ENCODE results near the gene SPATA6L.
A peak's percentile ranks its signal among the peaks of the same experiment; 100 is the strongest.
"Not testable (repeated sequence)": the region's sequence is repeated elsewhere in the genome, so short reads cannot be mapped to it uniquely, and the experiment has no call there.

The SPATA6L gene

GRCh38 chr9:4662989-4663792 is 3.1 kb downstream of the SPATA6L start:
- Mint-ChIP-seq H3K9me3 (no peaks in the 10 kb centered on the region), H3K4me3 (peak overlapping the region; percentile 91), H3K4me1 (ENCODE audit: low read depth) (peaks cover 63% of the 10 kb centered on the region), H3K27me3 (no peaks in the 10 kb centered on the region), H3K36me3 (ENCODE audit: low read depth) (no peaks in the 10 kb centered on the region), H3K27ac (peak overlapping the region; percentile 69)

- H3K4me1 Mint-ChIP-seq (ENCODE audit: low read depth): peaks cover 56% of the 10 kb centered on the region
- H3K27ac Mint-ChIP-seq: peak within 1 kb of the TSS; percentile 86
- no peaks in the 10 kb centered on the region for H3K9me3 Mint-ChIP-seq
- H3K27me3 Mint-ChIP-seq: no peaks in the 10 kb centered on the region
- H3K4me3 Mint-ChIP-seq: peak within 1 kb of the TSS; percentile 91
- H3K36me3 Mint-ChIP-seq (ENCODE audit: low read depth): no peaks in the 10 kb centered on the region
These were observed 3.9 kb downstream of the SPATA6L start, which contains the start of gene PLPP6 for GRCh38 chr9:4662108-4662988. Gene PLPP6, plus strand, starts transcription at chr9:4662294. Its CDS starts 82 bp downstream, at chr9:4662376.

- Mint-ChIP-seq H3K4me1 (ENCODE audit: low read depth) (peaks cover 49% of the 10 kb centered on the region), H3K4me3 (peak overlapping the region; percentile 91), H3K36me3 (ENCODE audit: low read depth) (no peaks in the 10 kb centered on the region), H3K27ac (peak overlapping the region; percentile 86), H3K9me3 (no peaks in the 10 kb centered on the region), H3K27me3 (no peaks in the 10 kb centered on the region)
These were observed 4.7 kb downstream of the SPATA6L start for GRCh38 chr9:4661611-4662010.

- Mint-ChIP-seq H3K27ac (no peak overlapping the region), H3K4me1 (ENCODE audit: low read depth) (peaks cover 44% of the 10 kb centered on the region), H3K27me3 (no peaks in the 10 kb centered on the region), H3K4me3 (peak overlapping the region; percentile 91), H3K36me3 (ENCODE audit: low read depth) (no peaks in the 10 kb centered on the region), H3K9me3 (no peaks in the 10 kb centered on the region)
These were observed 5.1 kb downstream of the SPATA6L start for GRCh38 chr9:4661165-4661564.

- H3K36me3 Mint-ChIP-seq (ENCODE audit: low read depth); H3K27me3 Mint-ChIP-seq; H3K9me3 Mint-ChIP-seq; H3K4me3 Mint-ChIP-seq; H3K27ac Mint-ChIP-seq: not testable (repeated sequence)
- H3K4me1 Mint-ChIP-seq (ENCODE audit: low read depth): peaks cover 39% of the 10 kb centered on the region
These were observed 5.6 kb downstream of the SPATA6L start for GRCh38 chr9:4660665-4661064.

- H3K36me3 Mint-ChIP-seq (ENCODE audit: low read depth): no peaks in the 10 kb centered on the region
- H3K27me3 Mint-ChIP-seq: no peaks in the 10 kb centered on the region
- no peak overlapping the region for H3K27ac Mint-ChIP-seq
- H3K4me1 Mint-ChIP-seq (ENCODE audit: low read depth): peaks cover 17% of the 10 kb centered on the region
- H3K9me3 Mint-ChIP-seq: no peaks in the 10 kb centered on the region
- H3K4me3 Mint-ChIP-seq: no peak overlapping the region
These were observed 8.7 kb downstream of the SPATA6L start for GRCh38 chr9:4657426-4658159.

GRCh38 chr9:4656621-4657020 is 9.7 kb downstream of the SPATA6L start:
- Mint-ChIP-seq H3K36me3 (ENCODE audit: low read depth) (no peaks in the 10 kb centered on the region), H3K9me3 (no peaks in the 10 kb centered on the region), H3K27me3 (no peaks in the 10 kb centered on the region), H3K4me1 (ENCODE audit: low read depth) (peaks cover 11% of the 10 kb centered on the region), H3K4me3 (no peak overlapping the region), H3K27ac (no peak overlapping the region)

- H3K4me1 Mint-ChIP-seq (ENCODE audit: low read depth); H3K36me3 Mint-ChIP-seq (ENCODE audit: low read depth); H3K27me3 Mint-ChIP-seq; H3K4me3 Mint-ChIP-seq; H3K9me3 Mint-ChIP-seq: not testable (repeated sequence)
- H3K27ac Mint-ChIP-seq: peak overlapping the region; percentile 52
These were observed 10.1 kb downstream of the SPATA6L start for GRCh38 chr9:4656196-4656595.

- H3K36me3 Mint-ChIP-seq (ENCODE audit: low read depth): no peaks in the 10 kb centered on the region
- peaks cover 7% of the 10 kb centered on the region for H3K4me1 Mint-ChIP-seq (ENCODE audit: low read depth)
- peaks cover 1% of the 10 kb centered on the region for H3K27me3 Mint-ChIP-seq
- H3K4me3 Mint-ChIP-seq: no peak overlapping the region
- H3K27ac Mint-ChIP-seq: no peak overlapping the region
- H3K9me3 Mint-ChIP-seq: no peaks in the 10 kb centered on the region
These were observed 11.7 kb downstream of the SPATA6L start for GRCh38 chr9:4654538-4654937.

- H3K27me3 Mint-ChIP-seq: peaks cover 6% of the 10 kb centered on the region
- H3K4me3 Mint-ChIP-seq: no peak overlapping the region
- peaks cover 7% of the 10 kb centered on the region for H3K4me1 Mint-ChIP-seq (ENCODE audit: low read depth)
- no peaks in the 10 kb centered on the region for H3K9me3 Mint-ChIP-seq
- H3K36me3 Mint-ChIP-seq (ENCODE audit: low read depth): no peaks in the 10 kb centered on the region
- no peak overlapping the region for H3K27ac Mint-ChIP-seq
These were observed 12.2 kb downstream of the SPATA6L start for GRCh38 chr9:4654084-4654483.

- Mint-ChIP-seq H3K4me3 (no peak overlapping the region), H3K27ac (no peak overlapping the region)
These were observed 23.9 kb downstream of the SPATA6L start for GRCh38 chr9:4642351-4642750.

GRCh38 chr9:4640027-4640426 is 26.3 kb downstream of the SPATA6L start:
- H3K27me3 Mint-ChIP-seq: no peaks in the 10 kb centered on the region
- H3K4me3 Mint-ChIP-seq: no peak overlapping the region
- H3K4me1 Mint-ChIP-seq (ENCODE audit: low read depth): no peaks in the 10 kb centered on the region
- no peaks in the 10 kb centered on the region for H3K36me3 Mint-ChIP-seq (ENCODE audit: low read depth)
- H3K9me3 Mint-ChIP-seq: no peaks in the 10 kb centered on the region
- H3K27ac Mint-ChIP-seq: no peak overlapping the region

More at GRCh38 chr9:4642351-4642750, 23.9 kb downstream of the SPATA6L start:
- Mint-ChIP-seq H3K36me3 (ENCODE audit: low read depth) (no peaks in the 10 kb centered on the region), H3K27me3 (no peaks in the 10 kb centered on the region), H3K9me3 (no peaks in the 10 kb centered on the region), H3K4me1 (ENCODE audit: low read depth) (no peaks in the 10 kb centered on the region)

GRCh38 chr9:4639420-4639819 is 26.9 kb downstream of the SPATA6L start:
- no peaks in the 10 kb centered on the region for H3K9me3 Mint-ChIP-seq
- H3K27ac Mint-ChIP-seq: no peak overlapping the region
- H3K4me1 Mint-ChIP-seq (ENCODE audit: low read depth): no peaks in the 10 kb centered on the region
- H3K36me3 Mint-ChIP-seq (ENCODE audit: low read depth): no peaks in the 10 kb centered on the region
- no peak overlapping the region for H3K4me3 Mint-ChIP-seq
- no peaks in the 10 kb centered on the region for H3K27me3 Mint-ChIP-seq

GRCh38 chr9:4638968-4639367 is 27.3 kb downstream of the SPATA6L start:
- H3K4me3 Mint-ChIP-seq: no peak overlapping the region
- no peaks in the 10 kb centered on the region for H3K36me3 Mint-ChIP-seq (ENCODE audit: low read depth)
- H3K27ac Mint-ChIP-seq: no peak overlapping the region
- no peaks in the 10 kb centered on the region for H3K27me3 Mint-ChIP-seq
- H3K4me1 Mint-ChIP-seq (ENCODE audit: low read depth): no peaks in the 10 kb centered on the region
- H3K9me3 Mint-ChIP-seq: no peaks in the 10 kb centered on the region

- Mint-ChIP-seq H3K4me3 (no peak overlapping the region), H3K27me3 (no peaks in the 10 kb centered on the region), H3K9me3 (no peaks in the 10 kb centered on the region), H3K36me3 (ENCODE audit: low read depth) (no peaks in the 10 kb centered on the region), H3K27ac (no peak overlapping the region), H3K4me1 (ENCODE audit: low read depth) (no peaks in the 10 kb centered on the region)
These were observed 35.4 kb downstream of the SPATA6L start for GRCh38 chr9:4630836-4631235.
